ENCODE data around the gene PRKCA.

PRKCA gene

DNA sequence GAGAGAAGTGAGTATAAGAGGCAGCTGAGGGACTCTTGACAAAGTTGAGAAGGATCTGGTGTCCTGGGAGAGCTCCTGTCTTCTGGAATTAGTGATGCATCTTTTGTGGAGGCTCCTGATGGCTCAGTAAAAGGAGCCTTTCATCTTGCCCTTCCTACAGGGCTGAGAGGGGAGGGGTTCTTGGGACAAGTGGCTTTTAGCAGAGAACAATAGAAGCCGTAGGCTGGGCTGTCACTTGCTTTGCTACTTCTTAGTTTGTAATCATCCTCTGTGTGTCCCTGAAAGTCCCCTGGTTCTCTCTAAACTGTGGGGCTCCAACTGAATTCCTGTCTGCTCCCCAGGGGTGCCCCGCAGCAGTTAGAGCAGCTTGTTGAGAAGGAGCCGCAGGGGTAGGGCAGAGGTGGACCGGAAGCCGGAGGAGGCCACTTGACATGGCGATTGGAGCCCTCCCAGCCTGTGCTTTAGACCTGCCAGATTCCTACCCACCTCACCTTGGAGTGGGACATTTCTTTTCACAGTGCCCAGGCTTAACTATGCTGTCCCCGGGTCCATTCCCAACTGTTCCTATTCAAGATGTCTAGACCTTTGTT, 85.1 kb downstream of the PRKCA start:
- TF ChIP-seq CEBPB (IDR thresholded peaks at IDR 0.05): no peak
- TF ChIP-seq, protein P1, sequence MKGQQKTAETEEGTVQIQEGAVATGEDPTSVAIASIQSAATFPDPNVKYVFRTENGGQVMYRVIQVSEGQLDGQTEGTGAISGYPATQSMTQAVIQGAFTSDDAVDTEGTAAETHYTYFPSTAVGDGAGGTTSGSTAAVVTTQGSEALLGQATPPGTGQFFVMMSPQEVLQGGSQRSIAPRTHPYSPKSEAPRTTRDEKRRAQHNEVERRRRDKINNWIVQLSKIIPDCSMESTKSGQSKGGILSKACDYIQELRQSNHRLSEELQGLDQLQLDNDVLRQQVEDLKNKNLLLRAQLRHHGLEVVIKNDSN (IDR thresholded peaks at IDR 0.05): no peak
- TF ChIP-seq EGR1 (IDR thresholded peaks at IDR 0.05): no peak
- no peak for TF ChIP-seq TEAD4 (IDR thresholded peaks at IDR 0.05)
- no peak for TF ChIP-seq RAD21 (IDR thresholded peaks at IDR 0.05; ENCODE audit: low read depth)
- TF ChIP-seq FOXM1 (IDR thresholded peaks at IDR 0.05; ENCODE audit: borderline replicate concordance, low read depth): no peak
- TF ChIP-seq, protein P2, sequence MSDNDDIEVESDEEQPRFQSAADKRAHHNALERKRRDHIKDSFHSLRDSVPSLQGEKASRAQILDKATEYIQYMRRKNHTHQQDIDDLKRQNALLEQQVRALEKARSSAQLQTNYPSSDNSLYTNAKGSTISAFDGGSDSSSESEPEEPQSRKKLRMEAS (IDR thresholded peaks at IDR 0.05): no peak
- TF ChIP-seq, protein P3, sequence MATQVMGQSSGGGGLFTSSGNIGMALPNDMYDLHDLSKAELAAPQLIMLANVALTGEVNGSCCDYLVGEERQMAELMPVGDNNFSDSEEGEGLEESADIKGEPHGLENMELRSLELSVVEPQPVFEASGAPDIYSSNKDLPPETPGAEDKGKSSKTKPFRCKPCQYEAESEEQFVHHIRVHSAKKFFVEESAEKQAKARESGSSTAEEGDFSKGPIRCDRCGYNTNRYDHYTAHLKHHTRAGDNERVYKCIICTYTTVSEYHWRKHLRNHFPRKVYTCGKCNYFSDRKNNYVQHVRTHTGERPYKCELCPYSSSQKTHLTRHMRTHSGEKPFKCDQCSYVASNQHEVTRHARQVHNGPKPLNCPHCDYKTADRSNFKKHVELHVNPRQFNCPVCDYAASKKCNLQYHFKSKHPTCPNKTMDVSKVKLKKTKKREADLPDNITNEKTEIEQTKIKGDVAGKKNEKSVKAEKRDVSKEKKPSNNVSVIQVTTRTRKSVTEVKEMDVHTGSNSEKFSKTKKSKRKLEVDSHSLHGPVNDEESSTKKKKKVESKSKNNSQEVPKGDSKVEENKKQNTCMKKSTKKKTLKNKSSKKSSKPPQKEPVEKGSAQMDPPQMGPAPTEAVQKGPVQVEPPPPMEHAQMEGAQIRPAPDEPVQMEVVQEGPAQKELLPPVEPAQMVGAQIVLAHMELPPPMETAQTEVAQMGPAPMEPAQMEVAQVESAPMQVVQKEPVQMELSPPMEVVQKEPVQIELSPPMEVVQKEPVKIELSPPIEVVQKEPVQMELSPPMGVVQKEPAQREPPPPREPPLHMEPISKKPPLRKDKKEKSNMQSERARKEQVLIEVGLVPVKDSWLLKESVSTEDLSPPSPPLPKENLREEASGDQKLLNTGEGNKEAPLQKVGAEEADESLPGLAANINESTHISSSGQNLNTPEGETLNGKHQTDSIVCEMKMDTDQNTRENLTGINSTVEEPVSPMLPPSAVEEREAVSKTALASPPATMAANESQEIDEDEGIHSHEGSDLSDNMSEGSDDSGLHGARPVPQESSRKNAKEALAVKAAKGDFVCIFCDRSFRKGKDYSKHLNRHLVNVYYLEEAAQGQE (IDR thresholded peaks at IDR 0.05; ENCODE audit: low read depth): no peak

DNA sequence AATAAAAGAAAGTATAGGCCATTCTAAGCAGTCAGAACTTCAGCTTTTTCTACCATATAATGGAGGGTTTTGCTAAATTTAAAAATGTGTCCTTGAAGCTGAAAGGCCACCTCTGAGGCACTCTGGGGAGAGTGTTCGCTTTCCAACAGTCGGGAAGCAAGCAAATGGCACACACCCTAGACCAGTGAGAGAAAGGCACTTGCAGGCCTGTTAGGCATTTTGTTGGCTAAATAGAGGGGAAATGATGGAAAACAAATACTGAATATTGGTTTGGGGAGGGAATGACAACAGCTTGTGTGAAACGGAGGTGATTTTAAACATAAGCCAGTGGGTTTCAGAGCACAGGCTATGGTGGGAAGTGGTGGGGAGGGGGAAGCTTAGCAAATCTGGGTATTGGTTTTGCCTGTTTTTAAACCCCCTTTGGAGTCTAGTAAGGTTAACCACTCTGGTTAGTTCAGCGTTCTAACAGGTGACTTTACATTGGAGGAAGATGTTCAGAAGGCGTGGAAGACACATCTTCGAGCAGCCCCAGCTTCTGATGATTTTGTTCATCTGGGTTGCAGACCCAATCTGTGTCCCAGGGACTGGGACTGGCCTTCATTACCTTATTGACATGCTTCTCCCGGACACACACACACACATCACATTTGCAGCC, 90.5 kb downstream of the PRKCA start:
- no peak for TF ChIP-seq TEAD4 (IDR thresholded peaks at IDR 0.05)
- TF ChIP-seq NFIC (IDR thresholded peaks at IDR 0.05): no peak

DNA sequence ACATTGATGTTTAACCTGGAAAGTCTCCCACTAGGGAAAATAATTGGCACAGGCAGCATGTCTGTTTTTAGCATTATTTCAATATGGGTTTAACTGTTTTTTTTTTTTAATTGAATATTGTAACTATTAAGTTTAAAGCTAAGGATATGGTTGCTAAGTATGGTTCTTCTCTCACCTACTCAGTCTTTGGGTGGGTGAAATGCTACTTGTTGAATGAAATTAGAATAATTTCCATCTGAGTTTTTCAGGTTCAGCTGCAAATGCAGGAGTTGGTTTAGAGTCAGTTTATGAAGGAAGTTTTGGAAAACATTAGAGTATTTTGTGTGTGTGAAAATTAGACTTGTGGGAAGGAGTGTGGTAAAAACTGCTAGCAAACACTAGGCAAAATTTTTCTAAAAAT, 93.5 kb downstream of the PRKCA start:
- TF ChIP-seq CREB1 (IDR thresholded peaks at IDR 0.05; ENCODE audit: low read depth) (no peak), EGR1 (IDR thresholded peaks at IDR 0.05) (no peak), ZBTB7A (IDR thresholded peaks at IDR 0.05; ENCODE audit: low read depth) (no peak), CEBPB (IDR thresholded peaks at IDR 0.05) (no peak), YY1 (IDR thresholded peaks at IDR 0.05; ENCODE audit: low read depth) (no peak), RAD21 (IDR thresholded peaks at IDR 0.05; ENCODE audit: low read depth) (no peak), TCF12 (IDR thresholded peaks at IDR 0.05; ENCODE audit: low read depth) (no peak), TAF1 (IDR thresholded peaks at IDR 0.05; ENCODE audit: low read depth) (no peak), FOXM1 (IDR thresholded peaks at IDR 0.05; ENCODE audit: borderline replicate concordance, low read depth) (no peak), TEAD4 (IDR thresholded peaks at IDR 0.05) (no peak), NFIC (IDR thresholded peaks at IDR 0.05) (no peak), EP300 (IDR thresholded peaks at IDR 0.05; ENCODE audit: borderline replicate concordance) (no peak)
- TF ChIP-seq, protein P3 (IDR thresholded peaks at IDR 0.05; ENCODE audit: low read depth): no peak
- TF ChIP-seq, protein P1 (IDR thresholded peaks at IDR 0.05): no peak
- TF ChIP-seq, protein P2 (IDR thresholded peaks at IDR 0.05): no peak

DNA sequence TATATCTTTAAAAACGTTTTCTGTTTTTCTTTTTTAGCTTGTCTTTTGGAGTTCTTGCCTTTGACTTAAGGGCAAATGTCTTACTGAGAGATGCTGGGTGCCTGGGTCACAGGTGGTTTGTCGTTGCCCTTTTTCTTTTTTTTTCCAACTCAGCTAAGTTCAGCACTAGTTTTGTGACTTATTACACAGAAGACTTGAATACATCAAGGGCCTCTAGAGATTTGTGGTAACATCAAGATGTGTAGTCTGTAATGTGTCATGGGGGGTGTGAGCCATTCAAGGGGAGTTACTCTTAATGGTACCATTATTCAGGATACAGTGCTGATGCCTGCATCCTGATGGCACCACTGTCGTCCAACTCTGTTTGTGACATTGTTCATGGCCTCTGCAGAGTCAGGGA, 95.1 kb downstream of the PRKCA start:
- TF ChIP-seq ZBTB7A (IDR thresholded peaks at IDR 0.05; ENCODE audit: low read depth) (no peak), NFIC (IDR thresholded peaks at IDR 0.05) (no peak), TCF12 (IDR thresholded peaks at IDR 0.05; ENCODE audit: low read depth) (no peak), YY1 (IDR thresholded peaks at IDR 0.05; ENCODE audit: low read depth) (no peak), FOXM1 (IDR thresholded peaks at IDR 0.05; ENCODE audit: borderline replicate concordance, low read depth) (no peak), EP300 (IDR thresholded peaks at IDR 0.05; ENCODE audit: borderline replicate concordance) (no peak)
- TF ChIP-seq, protein P1 (IDR thresholded peaks at IDR 0.05): no peak

DNA sequence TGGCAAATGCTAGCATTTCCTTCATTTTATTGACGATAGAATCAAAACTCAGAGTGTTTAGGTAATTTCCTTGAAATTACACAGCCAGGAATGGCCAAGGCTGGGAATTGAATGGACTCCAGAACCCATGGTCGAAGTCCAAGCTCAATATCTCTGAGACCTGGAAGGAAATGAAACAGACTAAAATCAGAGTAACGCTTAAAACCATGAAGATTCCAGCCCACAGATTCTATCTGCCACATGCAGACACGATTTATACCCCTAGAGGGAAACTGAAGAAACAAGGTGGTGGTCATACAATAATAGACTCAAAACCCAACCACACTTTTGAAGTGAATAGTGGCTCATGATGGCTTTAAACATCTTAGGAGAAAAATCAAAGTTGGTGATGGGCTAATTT, 95.6 kb downstream of the PRKCA start:
- TF ChIP-seq TAF1 (IDR thresholded peaks at IDR 0.05; ENCODE audit: low read depth) (no peak), YY1 (IDR thresholded peaks at IDR 0.05; ENCODE audit: low read depth) (no peak), EGR1 (IDR thresholded peaks at IDR 0.05) (no peak)

DNA sequence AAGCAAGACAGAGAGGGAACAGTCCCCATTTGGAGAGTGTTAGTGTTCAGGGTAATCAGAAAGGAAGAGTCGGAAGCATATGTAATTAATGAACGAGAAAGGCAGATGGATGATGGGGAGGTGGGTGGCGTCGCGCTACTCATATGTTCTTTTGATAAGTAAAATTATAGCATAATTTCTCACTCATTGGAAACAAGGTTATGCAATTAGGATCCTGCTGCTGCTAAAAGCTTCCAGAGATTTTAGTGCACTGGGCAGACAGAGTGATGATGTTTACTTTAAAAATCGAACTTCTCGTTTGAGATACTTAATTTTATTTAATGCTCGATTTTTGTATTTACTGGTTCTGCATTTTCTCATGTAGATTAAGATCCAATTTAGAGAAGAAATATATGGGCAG, 96.2 kb downstream of the PRKCA start:
- TF ChIP-seq CEBPB (IDR thresholded peaks at IDR 0.05) (no peak), YY1 (IDR thresholded peaks at IDR 0.05; ENCODE audit: low read depth) (no peak), NFIC (IDR thresholded peaks at IDR 0.05) (no peak), TCF12 (IDR thresholded peaks at IDR 0.05; ENCODE audit: low read depth) (no peak), EGR1 (IDR thresholded peaks at IDR 0.05) (no peak), EP300 (IDR thresholded peaks at IDR 0.05; ENCODE audit: borderline replicate concordance) (no peak), TAF1 (IDR thresholded peaks at IDR 0.05; ENCODE audit: low read depth) (no peak), TEAD4 (IDR thresholded peaks at IDR 0.05) (no peak), ZBTB7A (IDR thresholded peaks at IDR 0.05; ENCODE audit: low read depth) (no peak), RAD21 (IDR thresholded peaks at IDR 0.05; ENCODE audit: low read depth) (no peak), FOXM1 (IDR thresholded peaks at IDR 0.05; ENCODE audit: borderline replicate concordance, low read depth) (no peak), CREB1 (IDR thresholded peaks at IDR 0.05; ENCODE audit: low read depth) (no peak)
- TF ChIP-seq, protein P2 (IDR thresholded peaks at IDR 0.05): no peak
- TF ChIP-seq, protein P3 (IDR thresholded peaks at IDR 0.05; ENCODE audit: low read depth): no peak
- TF ChIP-seq, protein P1 (IDR thresholded peaks at IDR 0.05): no peak
